Measurements from ENCODE around the gene YRDC. TPM values are rescaled to one million over a fixed set of nuclear protein-coding genes. Genes with fewer than 3 reads are reported as not detected.

YRDC gene
- total and polyA plus RNA-seq, 2 of the 13 experiments (the other 11 are each of a cell fraction or from before 2014, with no cell fraction given): 27.5 to 29.2 TPM

GRCh38 chr1:37764414-37764825, 43.6 kb downstream of the YRDC start (continued):
- peak; percentile 80 for TF ChIP-seq AHDC1 (CRISPR knock-in tag; IDR thresholded peaks at IDR 0.05; ENCODE audit: borderline replicate concordance)
- peak; percentile 84; the same call in 1 of the 2 replicates for TF ChIP-seq ESRRA (CRISPR knock-in tag; IDR thresholded peaks at IDR 0.05; ENCODE audit: low read depth)
- TF ChIP-seq HCFC1 (IDR thresholded peaks at IDR 0.05; ENCODE audit: low read depth, low read length): no peak
- no peak for TF ChIP-seq FUBP1 (CRISPR knock-in tag; IDR thresholded peaks at IDR 0.05; ENCODE audit: borderline replicate concordance)
- peak; percentile 100 for TF ChIP-seq HBP1 (CRISPR knock-in tag; IDR thresholded peaks at IDR 0.05; ENCODE audit: low read depth)
- peak; percentile 75 for TF ChIP-seq TFDP2 (CRISPR knock-in tag; IDR thresholded peaks at IDR 0.05)
- TF ChIP-seq ZNF326 (CRISPR knock-in tag; IDR thresholded peaks at IDR 0.05; ENCODE audit: borderline replicate concordance): peak; percentile 92; the same call in 1 of the 2 replicates
- no peak for TF ChIP-seq ZNF260 (CRISPR knock-in tag; IDR thresholded peaks at IDR 0.05; ENCODE audit: borderline replicate concordance, low read depth)
- peak; percentile 95 for TF ChIP-seq KDM2A (CRISPR knock-in tag; IDR thresholded peaks at IDR 0.05; ENCODE audit: borderline replicate concordance, low read depth)
- TF ChIP-seq ZNF275 (CRISPR knock-in tag; IDR thresholded peaks at IDR 0.05; ENCODE audit: borderline replicate concordance): peak; percentile 98
- TF ChIP-seq SMAD9 (CRISPR knock-in tag; IDR thresholded peaks at IDR 0.05): peak; percentile 98
- peak; percentile 99 for TF ChIP-seq MEIS2 (CRISPR knock-in tag; IDR thresholded peaks at IDR 0.05)
- TF ChIP-seq SMC3 (IDR thresholded peaks at IDR 0.05; ENCODE audit: low read length): no peak
- TF ChIP-seq MAX (IDR thresholded peaks at IDR 0.05): 0 out of 2 replicates have a peak, but pooled peaks have one; percentile 24
- TF ChIP-seq TP53 (CRISPR knock-in tag; conservative IDR thresholded peaks at IDR 0.05): peak; percentile 97
- peak; percentile 91 for TF ChIP-seq ZKSCAN5 (CRISPR knock-in tag; IDR thresholded peaks at IDR 0.05)
- TF ChIP-seq ZNF383 (CRISPR knock-in tag; IDR thresholded peaks at IDR 0.05; ENCODE audit: borderline replicate concordance): no peak

All from HepG2 (cell line).